ENCODE results near the gene TSPAN13. TPM values are rescaled to one million over a fixed set of nuclear protein-coding genes. Genes with fewer than 3 reads are reported as not detected.

Gene TSPAN13
- total RNA-seq, 2 donors from 2014 or later: 24.7 to 50.8 TPM

GRCh38 chr7:16803125-16803524, 49.6 kb downstream of the TSPAN13 start:
- Histone ChIP-seq H3K9me3 (no peaks in the 10 kb centered on the region), H3K4me1 (no peaks in the 10 kb centered on the region), H3K36me3 (replicated peaks in 1 of 2; ENCODE audit: insufficient read depth in 1 of 2, low read depth in 2 of 2) (no peaks in the 10 kb centered on the region), H3K27me3 (no peaks in the 10 kb centered on the region), H3K27ac (no peak overlapping the region), H3K4me3 (no peak overlapping the region)
- no peak for DNase-seq
- TF ChIP-seq POLR2A (IDR thresholded peaks at IDR 0.05) (no peak), CTCF (IDR thresholded peaks at IDR 0.05) (no peak)
- intact Hi-C loops (cut with DNase I): no loop called here
- ATAC-seq: no peak
- WGBS, 2 donors: 85 to 88% methylated on average over 4 of the region's 4 CpGs

GRCh38 chr7:16803881-16804673, 50.5 kb downstream of the TSPAN13 start:
- Histone ChIP-seq H3K9me3 (no peaks in the 10 kb centered on the region), H3K27me3 (no peaks in the 10 kb centered on the region), H3K4me3 (no peak overlapping the region), H3K36me3 (replicated peaks in 1 of 2; ENCODE audit: insufficient read depth in 1 of 2, low read depth in 2 of 2) (no peaks in the 10 kb centered on the region), H3K4me1 (no peaks in the 10 kb centered on the region), H3K27ac (peak overlapping the region in 2 of 4 donors; percentile 35 to 45)
- TF ChIP-seq POLR2A (IDR thresholded peaks at IDR 0.05): no peak
- TF ChIP-seq CTCF (IDR thresholded peaks at IDR 0.05): no peak
- intact Hi-C loops (cut with DNase I): no loop called here
- WGBS, 2 donors: 73 to 79% methylated on average over 7 of the region's 7 CpGs
- ATAC-seq (no peak), DNase-seq (no peak)

- 61 to 63% methylated on average over 13 of the region's 13 CpGs for WGBS, 2 donors
- Histone ChIP-seq H3K9me3 (no peaks in the 10 kb centered on the region), H3K4me3 (no peak within 1 kb of the TSS), H3K27ac (peak within 1 kb of the TSS in 2 of 4 donors; percentile 35 to 45), H3K27me3 (no peaks in the 10 kb centered on the region), H3K4me1 (no peaks in the 10 kb centered on the region), H3K36me3 (replicated peaks in 1 of 2; ENCODE audit: insufficient read depth in 1 of 2, low read depth in 2 of 2) (no peaks in the 10 kb centered on the region)
- TF ChIP-seq CTCF (IDR thresholded peaks at IDR 0.05): no peak
- TF ChIP-seq POLR2A (IDR thresholded peaks at IDR 0.05): peak in 1 of 3 donors; percentile 17
- intact Hi-C loops (cut with DNase I): no loop called here
- DNase-seq (peak in 3 of 4 donors; percentile 29 to 78 (median 53)), ATAC-seq (no peak)
These were observed 51.3 kb downstream of the TSPAN13 start, which contains the start of gene AGR2 for GRCh38 chr7:16804674-16805439. AGR2 (minus strand) TSS chr7:16804999; CDS start chr7:16801796, 3,203 bp downstream.

- 46% methylated on average over 3 of the region's 3 CpGs for WGBS, 2 donors
- intact Hi-C loops (cut with DNase I): no loop called here
- Histone ChIP-seq H3K4me1 (no peaks in the 10 kb centered on the region), H3K36me3 (replicated peaks in 1 of 2; ENCODE audit: insufficient read depth in 1 of 2, low read depth in 2 of 2) (no peaks in the 10 kb centered on the region), H3K27me3 (no peaks in the 10 kb centered on the region), H3K9me3 (no peaks in the 10 kb centered on the region), H3K27ac (peak overlapping the region in 2 of 4 donors; percentile 35 to 45), H3K4me3 (no peak overlapping the region)
- DNase-seq (no peak), ATAC-seq (no peak)
- TF ChIP-seq CTCF (IDR thresholded peaks at IDR 0.05): no peak
- TF ChIP-seq POLR2A (IDR thresholded peaks at IDR 0.05): no peak
These were observed 51.9 kb downstream of the TSPAN13 start for GRCh38 chr7:16805441-16805840.
